GM18519 (cell line): ENCODE results near the gene TTN.

Experiments
- ATAC-seq: cut with Tn5 transposase; IDR thresholded peaks from one replicate; pipeline ENCODE4 v1.9.1; 2021; ENCODE audit warnings: mild to moderate bottlenecking, moderate library complexity; ENCODE audit not compliant: unreplicated experiment, low FRiP score

TTN gene

GRCh38 chr2:178819147-178819875 lies 12.1 kb upstream of the TTN start:
- peak; percentile 37 for ATAC-seq

GRCh38 chr2:178811901-178812300 lies 4.7 kb upstream of the TTN start:
- ATAC-seq, result no peak

GRCh38 chr2:178811045-178811444 lies 3.8 kb upstream of the TTN start:
- no peak for ATAC-seq

GRCh38 chr2:178810422-178810821 lies 3.2 kb upstream of the TTN start:
- no peak for ATAC-seq

GRCh38 chr2:178806543-178806942 lies 680 bp downstream of the TTN start:
- ATAC-seq, result no peak

- ATAC-seq, result no peak
Observed at GRCh38 chr2:178805457-178805856, 1.8 kb downstream of the TTN start.

GRCh38 chr2:178804791-178805190 lies 2.4 kb downstream of the TTN start:
- peak; percentile 46 for ATAC-seq

- no peak for ATAC-seq
Observed at GRCh38 chr2:178800510-178800909, 6.7 kb downstream of the TTN start.

- ATAC-seq, result no peak
Observed at GRCh38 chr2:178799305-178799704, 7.9 kb downstream of the TTN start.

GRCh38 chr2:178796079-178796677 lies 11.0 kb downstream of the TTN start:
- no peak for ATAC-seq

GRCh38 chr2:178787934-178788333 lies 19.3 kb downstream of the TTN start:
- no peak for ATAC-seq

GRCh38 chr2:178787155-178787554 lies 20.1 kb downstream of the TTN start:
- no peak for ATAC-seq

- no peak for ATAC-seq
Observed at GRCh38 chr2:178783889-178784288, 23.3 kb downstream of the TTN start.

GRCh38 chr2:178782236-178782635 lies 25.0 kb downstream of the TTN start:
- no peak for ATAC-seq

- no peak for ATAC-seq
Observed at GRCh38 chr2:178777577-178777976, 29.6 kb downstream of the TTN start.

GRCh38 chr2:178776751-178777150 lies 30.5 kb downstream of the TTN start:
- ATAC-seq, result no peak

GRCh38 chr2:178775975-178776374 lies 31.2 kb downstream of the TTN start:
- ATAC-seq, result no peak

GRCh38 chr2:178770518-178770917 lies 36.7 kb downstream of the TTN start:
- no peak for ATAC-seq

- ATAC-seq, result no peak
Observed at GRCh38 chr2:178767094-178768060, 39.8 kb downstream of the TTN start.

GRCh38 chr2:178764097-178764496 lies 43.1 kb downstream of the TTN start:
- ATAC-seq, result no peak

- ATAC-seq, result peak; percentile 77
Observed at GRCh38 chr2:178761759-178762371, 45.4 kb downstream of the TTN start.
